Activated CD4-positive, alpha-beta T cell treated with anti-CD3 and anti-CD28 coated beads, Interleukin-2, Interleukin-4, amounts not matched to agents 100 ng/mL and 50 ng/mL, durations not matched to agents 16 hours and 8 hours (primary cell): ENCODE measurements around the gene SCRN1.
"Not testable (repeated sequence)": the region's sequence is repeated elsewhere in the genome, so short reads cannot be mapped to it uniquely, and the experiment has no call there.

Experiments used
- DNase-seq: peaks from one replicate; pipeline ENCODE4 v3.0.0-alpha.2; 2020; ENCODE audit warnings: low spot score

Gene SCRN1

DNA sequence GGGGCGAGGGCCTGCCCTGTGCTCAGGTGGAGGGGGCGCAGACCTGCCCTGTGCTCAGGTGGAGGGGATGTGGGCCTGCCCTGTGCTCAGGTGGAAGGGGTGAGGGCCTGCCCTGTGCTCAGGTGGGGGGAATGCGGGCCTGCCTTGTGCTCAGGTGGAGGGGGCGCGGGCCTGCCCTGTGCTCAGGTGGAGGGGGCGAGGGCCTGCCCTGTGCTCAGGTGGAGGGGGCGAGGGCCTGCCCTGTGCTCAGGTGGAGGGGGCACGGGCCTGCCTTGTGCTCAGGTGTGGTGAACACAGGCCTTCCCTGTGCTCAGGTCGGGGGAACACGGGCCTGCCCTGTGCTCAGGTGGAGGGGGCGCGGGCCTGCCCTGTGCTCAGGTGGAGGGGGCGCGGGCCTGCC lies 98.8 kb downstream of the SCRN1 start:
- DNase-seq = not testable (repeated sequence)

GRCh38 chr7:29890251-29890650 lies 99.3 kb downstream of the SCRN1 start:
- DNase-seq = no peak

DNA sequence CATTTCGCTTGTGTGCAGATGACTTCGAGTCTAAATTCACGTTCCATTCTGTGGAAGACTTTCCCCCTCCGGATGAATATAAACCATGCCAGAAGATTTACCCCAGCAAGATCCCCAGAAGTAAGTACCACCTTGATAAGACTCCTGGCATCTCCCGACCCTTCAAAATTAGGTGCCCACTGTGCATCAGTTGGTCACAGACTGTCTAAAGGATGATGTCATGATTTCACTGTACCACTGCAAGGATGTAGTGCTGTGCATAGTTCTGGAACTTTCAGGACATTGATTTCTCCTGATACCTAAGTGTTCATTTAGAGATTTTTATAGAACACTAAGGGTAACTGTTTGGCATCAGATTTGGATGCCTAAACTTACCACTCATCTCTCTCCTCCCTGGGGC lies 100.3 kb downstream of the SCRN1 start:
- DNase-seq = no peak

- no peak for DNase-seq
Observed at GRCh38 chr7:29888006-29888405, 101.6 kb downstream of the SCRN1 start.

DNA sequence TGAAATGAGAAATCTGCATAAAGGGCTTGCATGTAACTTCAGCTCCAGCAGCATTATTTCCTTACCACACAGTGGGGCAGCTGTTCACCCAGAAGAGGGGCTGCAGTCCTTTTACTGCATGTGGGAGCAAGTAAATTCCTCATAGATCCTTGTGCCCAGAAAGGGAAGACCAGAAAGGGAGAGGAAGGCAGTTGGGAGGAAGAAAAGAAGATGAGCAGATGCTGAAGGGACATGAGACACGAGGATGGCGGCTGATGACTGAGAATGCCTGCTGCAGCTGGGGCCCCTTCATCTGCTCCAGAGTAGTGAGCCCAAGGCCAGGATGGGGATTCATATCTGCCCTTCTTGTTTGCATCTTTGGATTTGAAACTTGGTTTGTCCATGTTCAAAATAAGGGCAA lies 102.8 kb downstream of the SCRN1 start:
- no peak for DNase-seq

DNA sequence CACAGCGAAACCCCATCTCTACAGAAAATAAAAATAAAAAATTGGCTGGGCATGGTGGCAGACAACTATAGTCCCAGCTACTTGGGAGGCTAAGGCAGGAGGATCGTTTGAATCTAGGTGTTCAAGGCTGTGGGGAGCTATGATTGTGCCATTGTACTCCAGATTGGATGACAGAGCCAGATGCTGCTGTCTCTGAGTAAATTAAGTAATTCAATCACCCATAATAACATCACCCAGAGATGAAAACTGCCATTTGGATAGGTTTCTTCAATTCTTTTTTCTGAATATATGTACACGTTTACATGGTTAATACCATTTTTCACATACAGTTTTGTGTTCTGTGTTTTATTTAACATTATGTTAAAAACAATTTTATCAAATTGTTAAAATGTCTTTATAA lies 104.0 kb downstream of the SCRN1 start:
- no peak for DNase-seq

DNA sequence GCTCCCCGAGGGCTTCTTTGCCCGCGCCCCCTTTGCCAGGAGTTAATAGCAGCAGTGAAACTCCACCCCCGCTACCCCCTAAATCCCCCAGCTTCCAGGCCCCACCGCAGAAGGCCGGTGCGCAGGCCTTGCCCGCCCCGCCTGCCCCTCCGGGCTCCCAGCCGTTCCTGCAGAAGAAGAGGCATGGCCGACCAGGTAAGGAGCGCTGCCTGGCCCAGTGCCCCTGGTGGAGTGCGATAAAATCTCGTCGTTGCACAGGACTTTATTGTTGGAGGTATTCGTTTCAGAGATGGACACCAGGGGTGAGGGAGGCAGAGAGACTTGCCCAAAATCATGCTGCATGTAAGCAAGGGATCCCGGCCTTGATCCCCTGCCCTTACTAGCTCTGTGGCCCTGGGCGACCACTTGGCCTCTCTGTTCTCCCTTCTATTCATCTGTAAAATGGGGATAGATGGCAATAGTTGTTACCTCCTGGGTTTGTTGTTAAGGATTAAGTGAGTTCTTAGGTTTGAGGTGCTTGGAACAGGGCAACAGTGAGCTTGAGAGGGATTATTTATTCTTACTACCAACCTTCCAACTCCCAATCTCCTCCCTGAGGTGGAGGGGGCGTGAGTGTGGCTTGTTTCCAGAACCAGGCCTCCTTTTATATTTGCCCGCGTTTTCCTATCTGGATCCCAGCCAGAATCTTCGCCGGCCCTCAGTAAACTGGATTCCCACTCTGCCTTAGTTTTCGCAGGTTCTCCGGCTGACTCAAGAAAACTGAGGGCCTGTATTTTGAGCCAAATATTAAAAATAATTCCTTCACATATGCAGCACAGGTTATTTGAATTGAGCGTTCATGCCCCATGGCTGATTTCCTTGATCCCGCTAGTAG lies 105.0 kb downstream of the SCRN1 start:
- DNase-seq = no peak

DNA sequence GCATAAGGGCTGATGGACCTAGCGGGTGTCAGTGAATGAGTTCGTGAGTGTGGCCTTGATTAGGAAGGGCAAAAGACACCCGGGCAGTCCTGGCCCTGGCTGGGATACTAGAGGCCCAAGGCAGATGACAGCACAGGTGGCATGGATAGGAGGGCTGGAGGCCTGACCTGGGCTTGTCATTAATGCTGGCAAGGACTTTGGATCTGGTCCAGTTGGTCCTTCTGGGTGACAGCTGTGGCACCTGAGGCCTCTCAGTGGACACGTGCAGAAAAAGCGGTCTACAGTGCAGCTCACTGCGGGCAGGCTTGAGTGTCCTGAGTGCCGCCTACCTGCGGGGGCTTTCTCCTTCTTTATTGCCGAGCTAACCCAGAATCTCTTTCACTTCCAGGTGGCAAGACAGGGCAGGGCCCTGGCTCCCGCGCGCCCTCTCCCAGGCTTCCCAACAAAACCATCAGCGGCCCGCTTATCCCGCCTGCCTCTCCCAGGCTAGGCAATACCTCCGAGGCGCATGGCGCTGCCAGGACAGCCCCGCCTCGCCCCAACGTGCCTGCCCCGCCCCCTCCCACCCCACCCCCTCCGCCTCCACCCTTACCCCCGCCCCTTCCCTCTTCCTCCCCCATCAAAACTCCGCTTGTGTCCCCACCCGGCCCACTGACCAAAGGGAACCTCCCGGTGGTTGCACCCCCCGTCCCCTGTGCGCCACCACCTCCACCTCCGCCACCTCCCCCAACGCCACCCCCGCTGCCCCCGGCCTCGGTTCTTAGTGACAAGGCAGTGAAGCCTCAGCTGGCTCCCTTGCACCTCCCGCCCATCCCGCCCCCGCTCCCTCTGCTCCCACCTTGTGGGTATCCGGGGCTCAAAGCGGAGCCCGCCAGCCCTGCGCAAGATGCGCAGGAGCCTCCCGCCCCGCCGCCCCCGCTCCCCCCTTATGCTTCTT lies 105.9 kb downstream of the SCRN1 start:
- no peak for DNase-seq

- no peak for DNase-seq
Observed at GRCh38 chr7:29882481-29882880, 107.1 kb downstream of the SCRN1 start.

DNA sequence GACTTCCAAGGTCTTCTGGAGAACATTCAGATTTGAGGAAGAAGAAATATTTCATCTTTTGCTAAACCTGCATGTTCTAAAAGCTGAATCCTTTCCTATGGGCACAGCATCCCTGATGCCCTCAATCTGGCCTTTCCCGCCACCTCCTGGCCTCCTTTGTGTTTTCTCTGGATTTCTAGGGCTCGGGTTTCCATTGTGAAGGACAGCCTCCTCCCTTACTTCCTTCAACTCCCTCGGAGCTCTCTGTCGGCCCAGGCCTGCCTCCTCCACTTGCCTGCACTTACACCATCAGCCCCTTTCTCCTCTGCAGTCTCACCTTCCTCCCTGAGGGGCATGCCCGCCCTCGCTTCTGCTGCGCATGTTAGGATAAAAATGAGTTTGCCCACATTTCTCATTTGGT lies 107.9 kb downstream of the SCRN1 start:
- DNase-seq = no peak

DNA sequence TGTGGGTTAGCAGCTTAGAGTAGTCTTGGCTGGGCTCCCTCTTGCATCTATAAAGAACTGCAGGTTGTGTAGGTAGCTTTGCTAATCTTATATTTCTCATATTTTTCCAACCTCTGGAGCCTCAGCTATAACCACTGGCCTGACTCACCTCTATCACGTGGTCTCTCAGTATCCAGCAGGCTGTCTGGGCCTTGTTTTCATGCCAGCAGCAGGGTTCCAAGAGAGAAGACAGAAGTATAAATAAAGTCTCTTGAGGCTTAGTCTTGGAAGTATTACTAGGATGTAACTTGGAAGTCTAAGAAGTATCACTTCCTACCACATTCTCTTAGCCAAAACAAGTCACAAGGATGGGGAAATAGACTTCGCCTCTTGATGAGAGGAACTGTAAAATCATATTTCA lies 110.0 kb downstream of the SCRN1 start:
- no peak for DNase-seq

DNA sequence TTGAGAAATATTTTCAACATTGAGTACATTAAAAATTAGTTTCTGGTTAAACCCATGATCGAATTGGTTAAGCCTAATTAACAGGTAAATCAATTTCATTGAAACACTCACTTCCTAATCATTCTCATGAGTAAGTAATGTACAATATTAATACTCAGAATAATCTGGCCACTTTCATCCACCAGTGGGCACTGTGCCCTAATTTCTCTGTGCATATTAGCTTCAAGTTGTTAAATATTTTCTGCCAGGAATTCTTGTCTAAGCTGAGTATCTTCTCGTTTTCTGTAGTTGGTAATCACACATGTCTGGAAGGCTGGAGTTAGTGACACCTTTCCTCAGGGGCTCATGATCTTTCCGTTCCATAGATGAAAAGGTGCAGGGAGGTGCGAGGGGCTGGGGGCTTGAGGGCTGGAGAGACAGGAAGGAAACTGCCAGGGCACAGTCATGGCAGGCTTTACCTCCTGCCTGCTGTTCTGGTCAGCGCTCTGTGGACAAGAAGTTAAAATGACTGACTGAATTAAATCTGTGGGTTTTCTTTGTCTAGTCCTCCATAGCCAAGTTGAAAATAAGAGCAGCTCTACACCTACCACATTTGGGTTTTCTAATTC lies 111.4 kb downstream of the SCRN1 start:
- DNase-seq = no peak

GRCh38 chr7:29877196-29877595 lies 112.4 kb downstream of the SCRN1 start:
- DNase-seq = peak; percentile 2

- no peak for DNase-seq
Observed at GRCh38 chr7:29875741-29876140, 113.9 kb downstream of the SCRN1 start.

GRCh38 chr7:29873644-29874294 lies 115.8 kb downstream of the SCRN1 start:
- DNase-seq = no peak

DNA sequence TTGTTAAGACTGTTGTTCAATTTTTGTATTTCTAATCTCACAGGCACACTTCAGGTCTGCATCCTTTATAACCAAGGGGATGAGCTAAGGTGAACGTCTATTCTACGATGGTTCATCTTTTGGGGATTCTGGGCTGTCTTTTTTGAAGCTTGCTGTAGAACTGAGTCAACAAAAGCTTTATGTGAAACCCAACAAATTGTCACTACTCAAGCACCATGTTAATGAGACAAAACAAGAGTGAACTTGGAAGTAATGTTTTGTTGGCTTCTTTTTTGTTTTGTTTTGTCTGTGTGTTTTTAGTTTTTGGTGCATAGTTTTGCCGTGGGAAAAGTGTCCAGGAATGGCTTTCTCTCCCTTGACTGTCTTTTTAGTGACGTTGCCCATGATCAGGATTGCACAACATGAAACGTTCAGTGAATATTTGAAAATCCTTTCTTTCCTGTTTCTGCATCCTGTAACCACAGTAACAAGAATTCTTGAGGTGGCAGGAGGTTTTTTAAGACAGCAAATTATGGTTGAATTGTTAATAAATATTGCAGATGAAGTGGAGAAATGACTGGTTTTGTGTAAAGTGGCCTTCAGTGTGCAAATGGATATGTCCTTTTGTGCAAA lies 117.7 kb downstream of the SCRN1 start:
- DNase-seq = no peak
